GM12878 (cell line): ENCODE data around the gene CC2D2B. TPM values are rescaled to one million over a fixed set of nuclear protein-coding genes. Genes with fewer than 3 reads are reported as not detected.

Experiments
- microRNA-seq: library from miRNA; unstranded; fragments of <30 nt; microRNA quantifications from one replicate; pipeline ENCODE4, GENCODE V29; 2018
- polyA plus RNA-seq, 11 experiments: library from polyadenylated mRNA; depleted of rRNA in 4 of 11; unstranded in 6 of 11; stranded (reverse) in 5 of 11; fragments of >200 nt; fragmentation: Nextera tagmentation in 4 of 11; fragmentation: Illumina TruSeq in 1 of 11; extraction: Ambion mirVana in 4 of 11; extraction: Trizol in 1 of 11; gene quantifications; 1 replicate in 1 of 11; 2 replicates in 10 of 11; pipeline versions ENCODE4 v1.2.1 to v1.2.3, GENCODE V29; 2011 to 2016; ENCODE audit warnings: inconsistent platforms in 2 of 11, missing spikeins in 2 of 11, low read depth in 1 of 11
- small RNA-seq: library from RNA; depleted of rRNA; stranded (forward); fragments of <200 nt; gene quantifications from one replicate; pipeline ENCODE3, GENCODE V24; 2014
- total RNA-seq, 4 experiments: library from RNA; depleted of rRNA in 3 of 4; stranded (reverse); fragments of >200 nt in 3 of 4; fragmentation: Illumina TruSeq in 1 of 4; extraction: Trizol in 1 of 4; gene quantifications; 2 replicates each; pipeline versions ENCODE4 v1.2.1 to v1.2.3, GENCODE V29; 2013 to 2021

Gene CC2D2B
- total and polyA plus RNA-seq, 10 of the 15 experiments (the other 5 are each of a cell fraction or from before 2014, with no cell fraction given), result 0.42 to 2.8 (median 0.78) TPM

Small RNAs within 50 kb of the gene (microRNA-seq; reads per million reads assigned to microRNA genes)
- gene MIR3157, result 412 reads per million, percentile 83 among the genes with 10 or more reads in this experiment

Small RNAs within 50 kb of the gene (small RNA-seq; reads per million reads assigned to genes)
- gene MIR3157, result 2.3 reads per million, percentile 66 among the genes with 10 or more reads in this experiment

Other genes with a start within 250 kb of the CC2D2B start
- 31.4 and 36.1 TPM in 2 replicates for gene TCTN3, start 214.0 kb upstream of the CC2D2B start, total RNA-seq (2014; rRNA removed)
- 21.7 and 23.9 TPM in 2 replicates for gene TCTN3, start 214.0 kb upstream of the CC2D2B start, total RNA-seq (2014; rRNA removed; fragmentation: Illumina TruSeq; extraction: Trizol)
- gene TCTN3, start 214.0 kb upstream of the CC2D2B start, total RNA-seq (2021), result 27.0 and 27.1 TPM in 2 replicates
- gene TCTN3, start 214.0 kb upstream of the CC2D2B start, polyA plus RNA-seq (2011; rRNA removed), result 36.2 and 45.0 TPM in 2 replicates
- gene TCTN3, start 214.0 kb upstream of the CC2D2B start, polyA plus RNA-seq (2014; fragmentation: Illumina TruSeq; extraction: Trizol), result 31.1 and 33.4 TPM in 2 replicates
- 10 to 100 TPM; 20.0 to 24.0 TPM for gene TCTN3, start 214.0 kb upstream of the CC2D2B start, polyA plus RNA-seq (2014; fragmentation: Nextera tagmentation; extraction: Ambion mirVana)
- 23.2 and 25.0 TPM in 2 replicates for gene TCTN3, start 214.0 kb upstream of the CC2D2B start, polyA plus RNA-seq (2014; rRNA removed)
- 10 to 100 TPM; 46.7 to 48.7 TPM for gene TCTN3, start 214.0 kb upstream of the CC2D2B start, polyA plus RNA-seq (2016; fragmentation: Nextera tagmentation; extraction: Ambion mirVana)
- gene ENTPD1, start 151.8 kb upstream of the CC2D2B start, total RNA-seq (2014; rRNA removed), result 174 and 207 TPM in 2 replicates
- gene ENTPD1, start 151.8 kb upstream of the CC2D2B start, total RNA-seq (2014; rRNA removed; fragmentation: Illumina TruSeq; extraction: Trizol), result 211 and 225 TPM in 2 replicates
- gene ENTPD1, start 151.8 kb upstream of the CC2D2B start, total RNA-seq (2021), result 191 and 192 TPM in 2 replicates
- gene ENTPD1, start 151.8 kb upstream of the CC2D2B start, polyA plus RNA-seq (2011; rRNA removed), result 413 and 501 TPM in 2 replicates
- gene ENTPD1, start 151.8 kb upstream of the CC2D2B start, polyA plus RNA-seq (2014; fragmentation: Illumina TruSeq; extraction: Trizol), result 267 and 329 TPM in 2 replicates
- 100 to 1,000 TPM; 110 to 113 TPM for gene ENTPD1, start 151.8 kb upstream of the CC2D2B start, polyA plus RNA-seq (2014; fragmentation: Nextera tagmentation; extraction: Ambion mirVana)
- 126 and 147 TPM in 2 replicates for gene ENTPD1, start 151.8 kb upstream of the CC2D2B start, polyA plus RNA-seq (2014; rRNA removed)
- gene ENTPD1, start 151.8 kb upstream of the CC2D2B start, polyA plus RNA-seq (2016; fragmentation: Nextera tagmentation; extraction: Ambion mirVana), result 100 to 1,000 TPM; 129 to 137 TPM
- 4.6 and 5.8 TPM in 2 replicates for gene CCNJ, start 135.6 kb downstream of the CC2D2B start, total RNA-seq (2014; rRNA removed)
- 6.4 and 6.6 TPM in 2 replicates for gene CCNJ, start 135.6 kb downstream of the CC2D2B start, total RNA-seq (2014; rRNA removed; fragmentation: Illumina TruSeq; extraction: Trizol)
- 6.1 and 6.6 TPM in 2 replicates for gene CCNJ, start 135.6 kb downstream of the CC2D2B start, total RNA-seq (2021)
- gene CCNJ, start 135.6 kb downstream of the CC2D2B start, polyA plus RNA-seq (2011; rRNA removed), result 7.2 and 7.7 TPM in 2 replicates
- 7.1 and 8.1 TPM in 2 replicates for gene CCNJ, start 135.6 kb downstream of the CC2D2B start, polyA plus RNA-seq (2014; fragmentation: Illumina TruSeq; extraction: Trizol)
- 1 to 10 TPM in 1 of 2 experiments, under 1 TPM in 1; 0.56 to 1.5 TPM for gene CCNJ, start 135.6 kb downstream of the CC2D2B start, polyA plus RNA-seq (2014; fragmentation: Nextera tagmentation; extraction: Ambion mirVana)
- gene CCNJ, start 135.6 kb downstream of the CC2D2B start, polyA plus RNA-seq (2014; rRNA removed), result 5.5 and 6.7 TPM in 2 replicates
- 1 to 10 TPM; 7.7 to 8.8 TPM for gene CCNJ, start 135.6 kb downstream of the CC2D2B start, polyA plus RNA-seq (2016; fragmentation: Nextera tagmentation; extraction: Ambion mirVana)
- gene ZNF518A, start 222.3 kb downstream of the CC2D2B start, total RNA-seq (2014; rRNA removed), result 15.8 and 17.1 TPM in 2 replicates
- 16.9 and 17.7 TPM in 2 replicates for gene ZNF518A, start 222.3 kb downstream of the CC2D2B start, total RNA-seq (2014; rRNA removed; fragmentation: Illumina TruSeq; extraction: Trizol)
- 14.8 and 15.1 TPM in 2 replicates for gene ZNF518A, start 222.3 kb downstream of the CC2D2B start, total RNA-seq (2021)
- 19.4 and 34.1 TPM in 2 replicates for gene ZNF518A, start 222.3 kb downstream of the CC2D2B start, polyA plus RNA-seq (2011; rRNA removed)
- 13.6 and 15.8 TPM in 2 replicates for gene ZNF518A, start 222.3 kb downstream of the CC2D2B start, polyA plus RNA-seq (2014; fragmentation: Illumina TruSeq; extraction: Trizol)
- 10 to 100 TPM in 1 of 2 experiments, 1 to 10 TPM in 1; 3.7 to 11.3 TPM for gene ZNF518A, start 222.3 kb downstream of the CC2D2B start, polyA plus RNA-seq (2014; fragmentation: Nextera tagmentation; extraction: Ambion mirVana)
- 7.2 and 9.1 TPM in 2 replicates for gene ZNF518A, start 222.3 kb downstream of the CC2D2B start, polyA plus RNA-seq (2014; rRNA removed)
- 10 to 100 TPM; 18.7 to 24.4 TPM for gene ZNF518A, start 222.3 kb downstream of the CC2D2B start, polyA plus RNA-seq (2016; fragmentation: Nextera tagmentation; extraction: Ambion mirVana)